SK-N-SH (cell line): Measurements from ENCODE around the gene MALRD1. TPM values are rescaled to one million over a fixed set of nuclear protein-coding genes. Genes with fewer than 3 reads are reported as not detected.

Experiments
- CTCF ChIA-PET: fragments of 300-600, 350-600 bp; formaldehyde crosslinking; extraction: SDS; loops from one replicate; lab custom pipeline; 2021; lab: Yijun Ruan, JAX
- POLR2A ChIA-PET: fragments of 350-600 bp; sonication (Branson Sonifier 250); formaldehyde crosslinking; extraction: SDS; loops from one replicate; lab custom pipeline; 2020; ENCODE audit warnings: antibody characterized with exemption, inconsistent platforms; lab: Yijun Ruan, JAX
- DNase-seq: peaks from one replicate; pipeline ENCODE4 v3.0.0; 2012
- H2AFZ ChIP-seq: fragments of 200-600 bp; sonication (generic); 2 replicates; pipeline ENCODE4 v1.8.1; 2016; ENCODE audit warnings: antibody characterized with exemption, mild to moderate bottlenecking, low read depth
- H3F3A ChIP-seq: fragments of 200-600 bp; sonication (generic); replicated peaks from 2 replicates; pipeline ENCODE3; 2016; ENCODE audit warnings: antibody characterized with exemption, mild to moderate bottlenecking; ENCODE audit not compliant: insufficient read depth
- H3K27ac ChIP-seq, 2 experiments: fragments of 200-500 bp in 1 of 2; fragments of 200-600 bp in 1 of 2; sonication (Bioruptor generic) in 1 of 2; sonication (generic), shearing (Covaris generic) in 1 of 2; 2 replicates each; pipeline versions ENCODE4 v1.5.1 to v1.6.1; 2014 to 2016; ENCODE audit warnings: low read depth in 2 of 2, inconsistent platforms in 1 of 2, low read length in 1 of 2, mild to moderate bottlenecking in 1 of 2, mixed read lengths in 1 of 2
- H3K27me3 ChIP-seq: fragments of 200-600 bp; sonication (generic), shearing (Covaris generic); 2 replicates; pipeline ENCODE4 v1.6.1; 2016; ENCODE audit warnings: mixed run types; ENCODE audit not compliant: insufficient read depth
- H3K36me3 ChIP-seq, 2 experiments: fragments of 200-500 bp in 1 of 2; fragments of 200-600 bp in 1 of 2; sonication (Bioruptor generic) in 1 of 2; sonication (generic) in 1 of 2; replicated peaks in 1 of 2; 2 replicates each; pipeline versions ENCODE3 to v1.5.1; 2014 to 2016; ENCODE audit warnings: low read length in 1 of 2, mild to moderate bottlenecking in 1 of 2; ENCODE audit not compliant: insufficient read depth in 2 of 2, control insufficient read depth in 1 of 2
- H3K4me1 ChIP-seq, 2 experiments: fragments of 200-500 bp in 1 of 2; fragments of 200-600 bp in 1 of 2; sonication (Bioruptor generic) in 1 of 2; sonication (generic), shearing (Covaris generic) in 1 of 2; 2 replicates each; pipeline versions ENCODE4 v1.5.1 to v1.6.1; 2014 to 2016; ENCODE audit warnings: low read depth in 1 of 2, low read length in 1 of 2, mixed run types in 1 of 2; ENCODE audit not compliant: insufficient read depth in 2 of 2, control insufficient read depth in 1 of 2
- H3K4me2 ChIP-seq: fragments of 200-600 bp; sonication (generic), shearing (Covaris generic); 2 replicates; pipeline ENCODE4 v1.6.1; 2017; ENCODE audit warnings: mixed run types
- H3K4me3 ChIP-seq, 2 experiments: fragments of 200-500 bp in 1 of 2; fragments of 200-600 bp in 1 of 2; sonication (Bioruptor generic) in 1 of 2; sonication (generic), shearing (Covaris generic) in 1 of 2; 2 replicates each; pipeline versions ENCODE4 v1.5.1 to v1.8.1; 2014 to 2016; ENCODE audit warnings: low read depth in 2 of 2, inconsistent platforms in 1 of 2, low read length in 1 of 2, mild to moderate bottlenecking in 1 of 2, mixed read lengths in 1 of 2, moderate library complexity in 1 of 2
- H3K79me2 ChIP-seq: fragments of 200-600 bp; sonication (generic); 2 replicates; pipeline ENCODE4 v1.8.1; 2017; ENCODE audit warnings: mild to moderate bottlenecking; ENCODE audit not compliant: insufficient read depth
- H3K9ac ChIP-seq: fragments of 200-600 bp; sonication (generic); 2 replicates; pipeline ENCODE4 v1.6.1; 2017; ENCODE audit warnings: mixed run types
- H3K9me2 ChIP-seq: fragments of 200-600 bp; sonication (generic); 2 replicates; pipeline ENCODE4 v1.6.1; 2017; ENCODE audit warnings: mixed run types
- H3K9me3 ChIP-seq: fragments of 200-600 bp; sonication (generic); 2 replicates; pipeline ENCODE4 v1.6.1; 2017; ENCODE audit warnings: mixed run types, mild to moderate bottlenecking, moderate library complexity
- H4K20me1 ChIP-seq: fragments of 200-600 bp; sonication (generic); 2 replicates; pipeline ENCODE4 v1.6.1; 2017; ENCODE audit warnings: mild to moderate bottlenecking, mixed run types; ENCODE audit not compliant: insufficient read depth
- FOXJ3 ChIP-seq: sonication (generic); formaldehyde crosslinking; IDR thresholded peaks from 2 replicates; pipeline ENCODE4 v1.5.1; 2020; ENCODE audit warnings: mild to moderate bottlenecking, missing genetic modification reagents
- FOXM1 ChIP-seq: IDR thresholded peaks from 2 replicates; pipeline ENCODE4 v1.4.0; 2012; ENCODE audit warnings: low read depth, mild to moderate bottlenecking
- GATA2 ChIP-seq: sonication (generic); formaldehyde crosslinking; IDR thresholded peaks from 2 replicates; pipeline ENCODE4 v1.5.0; 2020; ENCODE audit warnings: mild to moderate bottlenecking, missing genetic modification reagents
- JUND ChIP-seq: IDR thresholded peaks from 2 replicates; pipeline ENCODE4 v1.4.0; 2012
- NFIC ChIP-seq: IDR thresholded peaks from 2 replicates; pipeline ENCODE4 v1.4.0; 2012; ENCODE audit warnings: borderline replicate concordance
- POLR2AphosphoS5 ChIP-seq: IDR thresholded peaks from 2 replicates; pipeline ENCODE4 v1.6.1; 2012; ENCODE audit warnings: low read depth, low read length
- RAD21 ChIP-seq: IDR thresholded peaks from 2 replicates; pipeline ENCODE4 v1.6.1; 2012; ENCODE audit warnings: mild to moderate bottlenecking, low read length
- RCOR1 ChIP-seq: fragments of 150-350 bp; IDR thresholded peaks from 2 replicates; pipeline ENCODE4 v1.6.1; 2017; ENCODE audit warnings: antibody characterized with exemption, low read length
- RXRA ChIP-seq: IDR thresholded peaks from 2 replicates; pipeline ENCODE4 v1.4.0; 2012; ENCODE audit warnings: low read depth, mild to moderate bottlenecking, borderline replicate concordance
- TEAD4 ChIP-seq: IDR thresholded peaks from 2 replicates; pipeline ENCODE4 v1.4.0; 2012; ENCODE audit warnings: mild to moderate bottlenecking, borderline replicate concordance; ENCODE audit not compliant: insufficient read depth
- YY1 ChIP-seq: IDR thresholded peaks from 2 replicates; pipeline ENCODE4 v1.4.0; 2012; ENCODE audit warnings: low read depth, mild to moderate bottlenecking
- WGBS: methylation state at CpG from one replicate; pipeline ENCODE4 v1.1.6; 2017; ENCODE audit warnings: low lambda C conversion rate; 5-methylcytosine and 5-hydroxymethylcytosine counted together
- polyA plus RNA-seq, 3 experiments: library from polyadenylated mRNA; depleted of rRNA; stranded (reverse); fragments of >200 nt; gene quantifications; 2 replicates each; pipeline ENCODE4 v1.2.3, GENCODE V29; 2012
- TF ChIP-seq, protein P1 (sequence below): IDR thresholded peaks from 2 replicates; pipeline ENCODE4 v1.4.0; 2012; ENCODE audit warnings: low read depth
- TF ChIP-seq, protein P2 (sequence below): IDR thresholded peaks from 2 replicates; pipeline ENCODE4 v1.6.1; 2012; ENCODE audit warnings: mild to moderate bottlenecking, low read depth, low read length, moderate library complexity
- TF ChIP-seq, protein P3 (sequence below): fragments of 150-350 bp; IDR thresholded peaks from 2 replicates; pipeline ENCODE4 v1.6.1; 2016; ENCODE audit warnings: mild to moderate bottlenecking, low read depth, low read length
- TF ChIP-seq, protein P4 (sequence below): IDR thresholded peaks from 2 replicates; pipeline ENCODE4 v1.4.0; 2012; ENCODE audit warnings: low read depth, borderline replicate concordance

Gene MALRD1
- polyA plus RNA-seq, 1 of the 3 experiments (the other 2 are of a cell fraction) = not detected

DNA sequence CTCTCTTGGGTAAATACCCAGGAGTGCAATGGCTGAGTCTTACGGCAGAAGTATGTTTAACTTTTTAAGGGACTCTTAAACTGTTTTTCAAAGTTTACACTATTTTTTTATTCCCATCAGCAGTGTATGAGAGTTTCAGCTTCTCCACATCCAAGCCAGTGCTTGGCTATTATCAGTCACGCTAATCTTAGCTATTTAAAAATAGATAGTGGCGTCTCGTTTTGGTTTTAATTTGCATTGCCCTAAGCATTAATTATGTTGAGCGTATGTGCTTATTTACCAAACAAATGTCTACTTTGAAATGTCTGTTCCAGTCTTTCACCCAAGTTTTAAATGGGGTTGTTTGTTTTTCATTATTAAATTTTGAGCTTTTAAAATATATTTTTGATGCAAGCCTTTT is 164.0 kb downstream of the MALRD1 start:
- POLR2A ChIA-PET = no interaction called here

DNA sequence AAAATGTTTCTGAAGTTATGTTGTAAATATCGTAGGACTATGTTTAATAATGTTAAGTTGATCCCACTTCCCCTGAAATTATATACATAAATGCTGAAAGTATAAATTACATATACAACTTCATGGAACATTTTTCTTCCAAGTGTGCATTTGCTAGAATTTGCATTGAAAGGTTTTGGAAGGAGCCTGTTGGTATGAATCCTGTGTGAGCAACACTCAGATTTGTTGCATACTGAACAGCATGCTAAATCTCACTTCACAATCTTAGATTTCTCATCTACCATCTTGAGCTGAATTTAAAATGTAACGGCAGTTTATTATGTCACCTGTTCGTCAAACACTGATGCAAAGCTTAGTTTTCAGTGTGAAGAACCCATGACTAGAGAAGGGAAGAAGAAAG is 172.6 kb downstream of the MALRD1 start:
- POLR2A ChIA-PET = no interaction called here
- no peak for DNase-seq
- no peaks in the 10 kb centered on the region for H3F3A ChIP-seq
- H3K9me3 ChIP-seq = no peaks in the 10 kb centered on the region
- H3K9ac ChIP-seq = no peak overlapping the region
- H3K4me1 ChIP-seq = no peaks in the 10 kb centered on the region
- H3K27me3 ChIP-seq = no peaks in the 10 kb centered on the region
- no peaks in the 10 kb centered on the region for H3K79me2 ChIP-seq
- no peak overlapping the region for H3K4me2 ChIP-seq
- H3K9me2 ChIP-seq = no peaks in the 10 kb centered on the region
- no peaks in the 10 kb centered on the region for H3K36me3 ChIP-seq
- CTCF ChIA-PET = interaction anchor here (1.2 to 1.3 kb wide), 2 partner anchors 11 to 24 kb away, joined by 3 to 4 read pairs; no protein-coding TSS in a partner anchor
- no peak overlapping the region for H2AFZ ChIP-seq
- H3K4me3 ChIP-seq = no peak overlapping the region
- no peaks in the 10 kb centered on the region for H4K20me1 ChIP-seq
- no peak overlapping the region for H3K27ac ChIP-seq
- WGBS = 53% methylated on average over 3 of the region's 3 CpGs
- TF ChIP-seq JUND (no peak), RXRA (no peak), RAD21 (no peak), YY1 (no peak), POLR2AphosphoS5 (no peak), NFIC (no peak), FOXJ3 (CRISPR knock-in tag) (no peak), RCOR1 (no peak)
- TF ChIP-seq, protein P1, sequence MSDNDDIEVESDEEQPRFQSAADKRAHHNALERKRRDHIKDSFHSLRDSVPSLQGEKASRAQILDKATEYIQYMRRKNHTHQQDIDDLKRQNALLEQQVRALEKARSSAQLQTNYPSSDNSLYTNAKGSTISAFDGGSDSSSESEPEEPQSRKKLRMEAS = no peak
- TF ChIP-seq, protein P2, sequence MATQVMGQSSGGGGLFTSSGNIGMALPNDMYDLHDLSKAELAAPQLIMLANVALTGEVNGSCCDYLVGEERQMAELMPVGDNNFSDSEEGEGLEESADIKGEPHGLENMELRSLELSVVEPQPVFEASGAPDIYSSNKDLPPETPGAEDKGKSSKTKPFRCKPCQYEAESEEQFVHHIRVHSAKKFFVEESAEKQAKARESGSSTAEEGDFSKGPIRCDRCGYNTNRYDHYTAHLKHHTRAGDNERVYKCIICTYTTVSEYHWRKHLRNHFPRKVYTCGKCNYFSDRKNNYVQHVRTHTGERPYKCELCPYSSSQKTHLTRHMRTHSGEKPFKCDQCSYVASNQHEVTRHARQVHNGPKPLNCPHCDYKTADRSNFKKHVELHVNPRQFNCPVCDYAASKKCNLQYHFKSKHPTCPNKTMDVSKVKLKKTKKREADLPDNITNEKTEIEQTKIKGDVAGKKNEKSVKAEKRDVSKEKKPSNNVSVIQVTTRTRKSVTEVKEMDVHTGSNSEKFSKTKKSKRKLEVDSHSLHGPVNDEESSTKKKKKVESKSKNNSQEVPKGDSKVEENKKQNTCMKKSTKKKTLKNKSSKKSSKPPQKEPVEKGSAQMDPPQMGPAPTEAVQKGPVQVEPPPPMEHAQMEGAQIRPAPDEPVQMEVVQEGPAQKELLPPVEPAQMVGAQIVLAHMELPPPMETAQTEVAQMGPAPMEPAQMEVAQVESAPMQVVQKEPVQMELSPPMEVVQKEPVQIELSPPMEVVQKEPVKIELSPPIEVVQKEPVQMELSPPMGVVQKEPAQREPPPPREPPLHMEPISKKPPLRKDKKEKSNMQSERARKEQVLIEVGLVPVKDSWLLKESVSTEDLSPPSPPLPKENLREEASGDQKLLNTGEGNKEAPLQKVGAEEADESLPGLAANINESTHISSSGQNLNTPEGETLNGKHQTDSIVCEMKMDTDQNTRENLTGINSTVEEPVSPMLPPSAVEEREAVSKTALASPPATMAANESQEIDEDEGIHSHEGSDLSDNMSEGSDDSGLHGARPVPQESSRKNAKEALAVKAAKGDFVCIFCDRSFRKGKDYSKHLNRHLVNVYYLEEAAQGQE = no peak
- TF ChIP-seq, protein P3, sequence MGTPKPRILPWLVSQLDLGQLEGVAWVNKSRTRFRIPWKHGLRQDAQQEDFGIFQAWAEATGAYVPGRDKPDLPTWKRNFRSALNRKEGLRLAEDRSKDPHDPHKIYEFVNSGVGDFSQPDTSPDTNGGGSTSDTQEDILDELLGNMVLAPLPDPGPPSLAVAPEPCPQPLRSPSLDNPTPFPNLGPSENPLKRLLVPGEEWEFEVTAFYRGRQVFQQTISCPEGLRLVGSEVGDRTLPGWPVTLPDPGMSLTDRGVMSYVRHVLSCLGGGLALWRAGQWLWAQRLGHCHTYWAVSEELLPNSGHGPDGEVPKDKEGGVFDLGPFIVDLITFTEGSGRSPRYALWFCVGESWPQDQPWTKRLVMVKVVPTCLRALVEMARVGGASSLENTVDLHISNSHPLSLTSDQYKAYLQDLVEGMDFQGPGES = no peak
- TF ChIP-seq, protein P4, sequence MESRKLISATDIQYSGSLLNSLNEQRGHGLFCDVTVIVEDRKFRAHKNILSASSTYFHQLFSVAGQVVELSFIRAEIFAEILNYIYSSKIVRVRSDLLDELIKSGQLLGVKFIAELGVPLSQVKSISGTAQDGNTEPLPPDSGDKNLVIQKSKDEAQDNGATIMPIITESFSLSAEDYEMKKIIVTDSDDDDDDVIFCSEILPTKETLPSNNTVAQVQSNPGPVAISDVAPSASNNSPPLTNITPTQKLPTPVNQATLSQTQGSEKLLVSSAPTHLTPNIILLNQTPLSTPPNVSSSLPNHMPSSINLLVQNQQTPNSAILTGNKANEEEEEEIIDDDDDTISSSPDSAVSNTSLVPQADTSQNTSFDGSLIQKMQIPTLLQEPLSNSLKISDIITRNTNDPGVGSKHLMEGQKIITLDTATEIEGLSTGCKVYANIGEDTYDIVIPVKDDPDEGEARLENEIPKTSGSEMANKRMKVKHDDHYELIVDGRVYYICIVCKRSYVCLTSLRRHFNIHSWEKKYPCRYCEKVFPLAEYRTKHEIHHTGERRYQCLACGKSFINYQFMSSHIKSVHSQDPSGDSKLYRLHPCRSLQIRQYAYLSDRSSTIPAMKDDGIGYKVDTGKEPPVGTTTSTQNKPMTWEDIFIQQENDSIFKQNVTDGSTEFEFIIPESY = no peak

More for the DNA sequence above, 164.0 kb downstream of the MALRD1 start:
- Histone ChIP-seq H3K27me3 (no peaks in the 10 kb centered on the region), H3F3A (no peaks in the 10 kb centered on the region), H3K36me3 (no peaks in the 10 kb centered on the region), H3K27ac (no peak overlapping the region), H3K9me2 (no peaks in the 10 kb centered on the region), H3K9me3 (no peaks in the 10 kb centered on the region), H3K4me1 (peaks cover 0 to 8% of the 10 kb centered on the region in 2 experiments; a peak in 2 of 4 replicates), H3K4me2 (no peak overlapping the region), H3K4me3 (no peak overlapping the region), H3K9ac (no peak overlapping the region), H3K79me2 (no peaks in the 10 kb centered on the region), H2AFZ (no peak overlapping the region), H4K20me1 (no peaks in the 10 kb centered on the region)
- WGBS = 33% methylated on average over 5 of the region's 5 CpGs
- TF ChIP-seq TEAD4 (no peak), GATA2 (CRISPR knock-in tag) (peak; percentile 60; the same call in 1 of the 2 replicates), FOXM1 (no peak)
- TF ChIP-seq, protein P2 = no peak
- DNase-seq = no peak
- CTCF ChIA-PET = no interaction called here
